VCaP (cell line): ENCODE data around the gene TRPM2.

Experiments
- H3K27ac ChIP-seq: fragments of 450-650 bp; 2 replicates; pipeline ENCODE4 v1.5.1; 2017
- TF ChIP-seq, protein P1 (sequence below): fragments of 450-650 bp; conservative IDR thresholded peaks from 2 replicates; pipeline ENCODE4 v1.5.1; 2017; ENCODE audit warnings: mild to moderate bottlenecking, moderate library complexity

TRPM2 gene

GRCh38 chr21:44323591-44323990, 29.8 kb upstream of the TRPM2 start:
- TF ChIP-seq, protein P1, sequence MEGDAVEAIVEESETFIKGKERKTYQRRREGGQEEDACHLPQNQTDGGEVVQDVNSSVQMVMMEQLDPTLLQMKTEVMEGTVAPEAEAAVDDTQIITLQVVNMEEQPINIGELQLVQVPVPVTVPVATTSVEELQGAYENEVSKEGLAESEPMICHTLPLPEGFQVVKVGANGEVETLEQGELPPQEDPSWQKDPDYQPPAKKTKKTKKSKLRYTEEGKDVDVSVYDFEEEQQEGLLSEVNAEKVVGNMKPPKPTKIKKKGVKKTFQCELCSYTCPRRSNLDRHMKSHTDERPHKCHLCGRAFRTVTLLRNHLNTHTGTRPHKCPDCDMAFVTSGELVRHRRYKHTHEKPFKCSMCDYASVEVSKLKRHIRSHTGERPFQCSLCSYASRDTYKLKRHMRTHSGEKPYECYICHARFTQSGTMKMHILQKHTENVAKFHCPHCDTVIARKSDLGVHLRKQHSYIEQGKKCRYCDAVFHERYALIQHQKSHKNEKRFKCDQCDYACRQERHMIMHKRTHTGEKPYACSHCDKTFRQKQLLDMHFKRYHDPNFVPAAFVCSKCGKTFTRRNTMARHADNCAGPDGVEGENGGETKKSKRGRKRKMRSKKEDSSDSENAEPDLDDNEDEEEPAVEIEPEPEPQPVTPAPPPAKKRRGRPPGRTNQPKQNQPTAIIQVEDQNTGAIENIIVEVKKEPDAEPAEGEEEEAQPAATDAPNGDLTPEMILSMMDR, result no peak
- no peak overlapping the region for H3K27ac ChIP-seq

GRCh38 chr21:44324106-44324853, 29.1 kb upstream of the TRPM2 start:
- TF ChIP-seq, protein P1, result no peak

GRCh38 chr21:44324854-44325107, 28.6 kb upstream of the TRPM2 start:
- H3K27ac ChIP-seq, result no peak overlapping the region
- TF ChIP-seq, protein P1, result no peak

More at GRCh38 chr21:44324106-44324853, 29.1 kb upstream of the TRPM2 start:
- no peak overlapping the region for H3K27ac ChIP-seq

DNA sequence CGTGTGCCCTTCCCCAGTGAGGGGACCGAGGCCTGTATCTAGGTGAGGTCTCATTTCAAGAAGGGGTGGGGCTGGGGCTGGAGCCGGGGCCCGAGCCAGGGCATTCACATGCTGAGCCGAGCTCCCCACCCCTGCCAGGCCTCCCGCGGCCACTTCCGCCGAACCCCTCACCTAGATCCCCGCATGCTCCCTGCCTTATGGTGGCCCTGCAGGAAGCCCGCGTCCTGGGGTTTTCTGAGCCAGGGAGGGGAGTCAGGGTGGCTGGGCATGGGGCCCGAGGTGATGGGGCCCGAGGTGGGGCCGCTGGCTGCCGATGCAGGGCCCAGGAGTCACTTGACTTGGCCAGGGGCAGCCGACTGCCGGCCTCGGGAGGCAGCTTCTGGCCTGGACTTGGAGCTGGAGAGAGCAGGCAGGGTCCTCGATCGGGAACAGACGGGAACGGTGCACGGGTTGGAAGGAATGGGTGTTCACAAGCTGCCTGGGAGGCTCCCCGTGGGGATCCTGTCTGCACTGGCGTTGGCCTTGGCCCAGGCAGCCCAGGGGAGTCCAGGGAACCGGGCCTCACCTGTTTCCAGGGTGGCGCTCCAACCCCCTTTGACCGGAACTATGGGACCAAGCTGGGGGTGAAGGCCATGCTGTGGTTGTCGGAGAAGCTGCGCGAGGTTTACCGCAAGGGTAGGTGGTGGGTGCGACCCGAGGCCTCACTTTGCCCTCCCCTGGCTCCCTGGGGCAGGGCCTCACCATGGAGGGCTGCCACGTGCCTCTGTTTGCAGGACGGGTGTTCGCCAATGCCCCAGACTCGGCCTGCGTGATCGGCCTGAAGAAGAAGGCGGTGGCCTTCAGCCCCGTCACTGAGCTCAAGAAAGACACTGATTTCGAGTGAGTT, 27.8 kb upstream of the TRPM2 start:
- no peak overlapping the region for H3K27ac ChIP-seq
- TF ChIP-seq, protein P1, result no peak

DNA sequence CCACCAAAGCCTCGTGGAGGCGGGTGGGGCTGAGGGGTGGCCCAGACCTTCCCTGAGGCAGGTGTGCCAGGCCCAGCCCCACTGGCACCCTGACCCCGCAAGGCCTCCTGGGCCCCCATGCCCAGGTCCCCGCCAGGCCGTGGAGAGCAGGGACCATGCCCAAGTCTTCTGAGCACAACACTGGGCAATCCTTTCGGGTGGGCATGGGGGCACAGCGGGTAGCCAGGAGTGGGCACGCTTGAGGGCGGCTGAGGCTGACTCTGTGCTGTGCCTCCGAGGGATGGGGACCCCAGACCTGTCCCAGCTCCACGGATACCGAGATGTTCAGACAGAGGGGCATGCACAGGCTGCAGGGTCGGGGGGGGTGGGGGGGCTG, 27.2 kb upstream of the TRPM2 start:
- TF ChIP-seq, protein P1, result no peak
- no peak overlapping the region for H3K27ac ChIP-seq

DNA sequence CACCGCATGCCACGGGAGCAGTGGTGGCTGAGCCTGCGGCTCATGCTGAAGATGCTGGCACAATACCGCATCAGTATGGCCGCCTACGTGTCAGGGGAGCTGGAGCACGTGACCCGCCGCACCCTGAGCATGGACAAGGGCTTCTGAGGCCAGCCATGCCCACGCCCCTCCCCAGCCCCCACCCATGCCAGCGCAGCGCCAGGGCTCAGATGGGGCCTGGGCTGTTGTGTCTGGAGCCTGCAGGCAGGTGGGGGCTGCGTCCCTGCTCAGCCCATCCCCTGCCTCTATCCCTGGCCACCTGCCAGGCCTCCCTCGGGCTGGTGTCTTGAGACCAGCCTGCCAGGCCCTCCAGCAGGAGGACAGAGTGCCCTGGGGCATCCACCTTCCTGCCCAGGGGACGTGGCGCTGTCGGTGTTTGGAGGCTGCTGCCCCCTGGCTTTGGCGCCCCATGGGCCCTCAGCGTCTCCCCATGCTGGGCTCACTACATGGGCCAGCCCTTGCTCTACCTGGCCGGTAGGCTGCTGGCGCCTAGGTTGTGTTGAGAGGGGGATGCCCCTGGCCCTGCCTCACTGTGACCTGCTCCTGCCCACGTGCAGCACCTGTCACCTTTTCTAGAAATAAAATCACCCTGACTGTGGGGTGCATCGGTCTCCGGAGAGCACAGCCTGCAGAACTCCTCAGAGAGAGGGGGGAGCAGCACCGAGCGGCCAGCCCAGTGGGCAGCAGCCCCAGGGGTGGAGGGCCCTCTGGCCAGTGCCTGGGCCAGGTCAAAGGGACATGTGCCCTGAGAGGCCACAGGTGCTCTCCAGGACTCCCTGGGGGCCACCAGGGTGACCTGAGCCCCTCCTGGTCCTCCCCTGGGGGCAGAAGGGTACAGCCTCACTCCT, 26.5 kb upstream of the TRPM2 start:
- H3K27ac ChIP-seq, result no peak overlapping the region

More for the DNA sequence above, 26.5 kb upstream of the TRPM2 start:
- TF ChIP-seq, protein P1, result no peak
